Activated naive CD4-positive, alpha-beta T cell treated with Interleukin-2 at 50 U/mL for 16 hours (primary cell): ENCODE data around the gene PRKAG2.

Source experiments
- DNase-seq: peaks from one replicate; pipeline ENCODE4 v3.0.0-alpha.2; 2020

Gene PRKAG2

GRCh38 chr7:151719897-151720242 is 157.0 kb downstream of the PRKAG2 start:
- DNase-seq: no peak

DNA sequence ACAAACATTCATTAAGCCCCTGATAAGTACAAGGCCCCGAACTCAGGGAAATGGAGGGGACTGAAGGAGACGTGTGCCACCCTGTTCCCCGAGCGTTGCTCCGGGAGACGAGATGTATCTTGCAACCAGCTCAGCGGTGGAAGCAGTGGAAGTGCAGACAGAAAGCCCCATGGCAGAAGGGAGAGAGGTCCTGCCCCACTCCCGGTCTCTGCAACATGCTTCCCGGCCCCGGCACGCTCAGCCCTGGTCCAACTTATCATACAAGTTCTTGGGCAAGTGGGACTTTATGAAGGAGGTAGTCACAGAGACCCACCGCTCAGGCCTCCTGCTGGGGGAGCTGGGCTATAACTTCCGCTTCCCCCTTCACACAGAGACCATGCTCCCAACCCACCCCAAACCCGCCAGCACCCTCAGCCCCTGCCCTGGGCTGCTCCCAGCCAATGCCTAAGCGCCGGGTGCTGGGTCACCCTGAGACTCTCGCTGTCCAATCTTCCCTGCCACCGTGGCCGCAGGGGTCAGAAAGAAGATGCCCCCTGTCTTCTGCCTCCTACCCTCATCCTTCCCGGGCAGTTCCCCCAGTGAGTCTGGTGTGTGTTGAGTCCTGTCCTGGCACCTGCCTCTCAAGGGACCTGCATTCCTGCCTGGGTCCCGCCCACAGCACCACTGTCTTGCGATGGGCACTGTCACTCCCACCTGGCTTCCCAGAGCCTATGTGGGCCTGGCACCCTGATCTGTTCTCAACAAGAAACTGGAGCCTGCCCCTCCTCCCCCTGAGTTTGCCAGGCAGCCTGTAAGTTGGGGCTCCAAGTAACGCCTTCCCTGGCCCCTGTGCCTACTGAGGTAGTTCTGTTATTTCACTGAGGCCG is 157.7 kb downstream of the PRKAG2 start:
- DNase-seq: no peak

- DNase-seq: no peak
Observed at GRCh38 chr7:151717918-151718317, 159.0 kb downstream of the PRKAG2 start.

DNA sequence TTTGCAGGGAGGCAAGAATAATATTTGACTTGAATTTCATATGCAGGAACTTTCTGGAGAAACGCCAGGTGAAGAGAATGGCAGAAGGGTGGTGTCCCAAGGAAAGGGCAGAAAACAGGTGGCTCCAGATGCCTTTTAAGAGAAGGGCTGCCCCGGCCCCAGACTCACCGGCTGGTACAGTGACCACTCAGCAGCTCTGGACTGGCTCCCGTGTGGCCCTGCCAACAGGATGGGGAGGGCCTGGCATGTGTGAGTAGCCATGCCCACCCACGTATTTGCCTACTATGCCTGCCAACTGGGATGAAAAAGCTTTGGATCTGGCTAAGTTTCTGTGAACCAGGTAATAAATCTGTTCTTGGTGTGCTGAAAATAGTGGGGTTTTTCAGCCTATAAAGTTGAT is 159.5 kb downstream of the PRKAG2 start:
- DNase-seq: no peak

DNA sequence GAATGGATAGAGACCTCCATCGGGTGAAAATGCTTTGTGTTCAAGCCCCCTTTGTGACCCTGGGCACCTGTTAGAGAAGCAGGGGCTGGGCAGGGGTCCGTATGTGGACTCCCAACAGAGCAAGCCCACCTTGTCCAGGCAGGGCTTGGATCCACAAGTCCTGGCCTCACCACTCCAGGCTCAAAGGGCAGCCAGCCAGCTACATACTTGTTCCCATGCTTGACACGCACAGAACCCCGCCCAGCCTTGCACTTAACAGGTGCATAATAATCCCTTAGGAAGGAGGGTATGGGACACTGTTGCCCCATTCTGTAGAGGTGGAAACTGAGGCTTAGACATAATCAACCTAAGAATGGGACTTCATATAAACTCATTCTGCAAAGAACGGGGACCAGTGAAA is 160.6 kb downstream of the PRKAG2 start:
- no peak for DNase-seq

- DNase-seq: no peak
Observed at GRCh38 chr7:151715666-151716315, 161.1 kb downstream of the PRKAG2 start.

GRCh38 chr7:151714201-151714600 is 162.7 kb downstream of the PRKAG2 start:
- no peak for DNase-seq

- no peak for DNase-seq
Observed at GRCh38 chr7:151712810-151713125, 164.1 kb downstream of the PRKAG2 start.

DNA sequence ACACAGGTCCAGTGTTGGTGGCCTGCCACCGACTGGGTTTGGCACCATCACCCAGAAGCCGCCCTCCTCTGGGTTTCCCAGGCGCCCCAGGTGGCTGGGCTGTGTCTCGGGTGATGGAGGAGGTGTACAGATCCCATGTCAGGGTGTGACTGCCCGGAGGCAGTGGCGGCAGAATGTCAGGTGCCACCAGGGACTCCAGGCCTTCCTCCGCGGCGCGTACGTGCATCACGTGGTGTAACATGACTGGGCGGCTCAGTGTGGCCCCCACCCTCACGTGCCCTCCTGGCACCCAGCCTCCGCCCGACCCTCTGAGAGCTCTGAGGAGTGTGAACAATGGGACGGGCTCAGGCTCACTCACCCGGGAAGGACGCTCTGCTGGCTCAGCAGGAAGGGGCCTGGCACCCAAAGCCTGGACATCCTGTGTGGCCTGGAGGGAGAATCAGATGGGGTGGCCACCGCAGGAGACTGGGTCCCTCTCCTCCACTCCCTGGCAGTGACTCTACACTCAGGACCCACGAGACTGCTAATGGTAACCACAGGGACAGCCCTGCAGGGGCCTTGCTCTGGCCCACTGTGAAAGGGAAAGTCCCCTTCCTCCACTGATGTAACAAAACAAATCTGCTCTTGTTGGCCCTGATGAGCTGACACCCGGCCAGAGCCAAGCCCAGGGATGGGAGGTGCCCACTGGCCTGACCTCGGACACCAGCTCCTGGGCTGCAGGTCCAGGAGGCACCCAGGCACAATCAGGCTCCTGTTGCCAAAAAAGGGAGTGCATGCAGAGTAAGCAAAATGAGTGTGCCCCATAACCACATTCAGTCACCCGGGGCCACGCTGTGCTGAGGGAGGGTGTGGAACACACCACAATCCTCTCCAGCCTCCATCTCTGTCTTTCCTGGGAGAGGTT is 164.8 kb downstream of the PRKAG2 start:
- DNase-seq: no peak

GRCh38 chr7:151711435-151711872 is 165.5 kb downstream of the PRKAG2 start:
- no peak for DNase-seq

DNA sequence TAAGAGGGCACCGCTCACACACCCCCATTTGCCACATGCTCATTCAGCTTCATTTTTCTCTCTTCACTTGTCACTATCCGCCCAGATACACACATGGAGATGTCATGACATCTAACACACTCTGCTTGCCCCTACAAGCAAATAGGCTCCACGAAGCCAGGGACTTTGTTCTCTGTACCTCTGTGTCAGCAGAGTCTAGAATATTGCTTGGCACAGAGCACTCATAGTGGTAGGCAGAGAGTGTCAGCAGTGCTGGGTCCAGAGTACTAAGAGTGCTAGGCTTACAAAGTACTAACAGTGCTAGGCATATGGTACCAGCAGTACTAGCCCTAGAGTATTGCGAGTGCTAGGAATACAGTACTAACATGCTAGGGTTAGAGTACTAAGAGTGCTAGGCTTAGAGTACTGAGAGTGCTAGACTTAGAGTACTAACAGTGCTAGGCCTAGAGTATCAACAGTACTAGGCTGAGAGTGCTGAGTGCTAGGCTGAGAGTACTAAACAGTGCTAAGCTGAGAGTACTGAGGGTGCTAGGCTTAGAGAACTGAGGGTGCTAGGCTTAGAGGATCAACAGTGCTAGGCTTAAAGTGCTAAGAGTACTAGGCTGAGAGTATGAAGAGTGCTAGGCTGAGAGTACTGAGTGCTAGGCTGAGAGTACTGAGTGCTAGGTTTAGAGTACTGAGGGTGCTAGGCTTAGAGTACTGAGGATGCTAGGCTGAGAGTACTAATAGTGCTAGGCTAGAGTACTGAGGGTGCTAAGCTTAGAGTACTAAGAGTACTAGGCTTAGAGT is 166.1 kb downstream of the PRKAG2 start:
- DNase-seq: no peak

GRCh38 chr7:151710121-151710640 is 166.7 kb downstream of the PRKAG2 start:
- DNase-seq: no peak

DNA sequence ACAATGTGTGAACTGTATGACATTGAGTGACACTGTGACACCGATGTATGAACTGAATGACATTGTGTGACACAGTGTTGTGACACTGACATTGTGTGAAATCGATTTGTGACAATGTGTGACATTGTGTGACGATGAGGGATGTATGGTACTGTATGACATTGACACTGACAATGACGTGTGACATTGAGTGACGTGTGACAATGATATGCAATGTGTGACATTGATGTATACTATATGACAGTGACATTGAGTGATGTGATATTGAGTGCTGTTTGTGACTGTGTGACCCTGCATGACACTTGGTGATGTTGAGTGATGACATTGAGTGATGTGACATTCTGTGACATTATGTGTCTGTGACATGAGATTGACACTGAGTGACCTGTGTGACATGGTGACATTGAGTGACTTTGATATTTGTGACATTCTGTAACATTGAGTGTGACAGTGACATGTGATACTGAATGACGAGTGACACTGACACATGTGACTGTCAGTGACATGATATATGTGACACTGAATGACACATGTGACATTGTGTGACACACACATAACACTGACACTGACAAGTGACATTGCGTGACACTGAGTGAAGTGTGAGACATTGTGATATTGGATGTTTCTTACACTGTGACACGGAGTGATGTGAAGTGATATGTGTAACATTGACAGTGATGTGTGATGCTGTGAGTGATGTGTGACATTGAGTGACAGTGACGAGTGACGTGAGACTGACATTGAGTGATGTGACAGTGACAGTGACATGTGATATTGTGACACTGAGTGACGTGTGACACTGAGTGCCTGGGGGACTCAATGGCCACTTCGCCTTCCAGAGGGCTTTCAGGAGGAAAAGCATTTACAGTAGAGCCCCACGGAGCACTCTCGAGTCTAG is 167.5 kb downstream of the PRKAG2 start:
- no peak for DNase-seq

DNA sequence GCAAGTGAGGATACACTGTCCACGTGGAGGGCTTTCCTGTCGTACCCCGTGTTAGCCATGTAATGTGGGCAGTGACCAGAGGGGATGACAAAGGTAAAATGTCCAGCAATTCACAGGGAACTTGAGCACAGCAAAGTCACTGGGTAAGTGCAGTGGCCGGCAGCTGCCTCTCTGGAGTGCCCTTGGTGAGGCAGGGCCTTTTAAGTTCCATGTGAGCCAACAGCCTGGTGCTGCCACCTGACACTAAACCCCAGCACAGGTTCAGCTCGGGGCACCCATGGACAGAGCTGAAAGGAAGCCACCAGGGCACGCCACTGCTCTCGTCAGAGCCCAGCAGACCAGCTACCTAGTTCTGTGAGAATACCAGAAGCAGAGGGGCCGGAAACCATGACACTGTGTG is 168.3 kb downstream of the PRKAG2 start:
- DNase-seq: no peak

DNA sequence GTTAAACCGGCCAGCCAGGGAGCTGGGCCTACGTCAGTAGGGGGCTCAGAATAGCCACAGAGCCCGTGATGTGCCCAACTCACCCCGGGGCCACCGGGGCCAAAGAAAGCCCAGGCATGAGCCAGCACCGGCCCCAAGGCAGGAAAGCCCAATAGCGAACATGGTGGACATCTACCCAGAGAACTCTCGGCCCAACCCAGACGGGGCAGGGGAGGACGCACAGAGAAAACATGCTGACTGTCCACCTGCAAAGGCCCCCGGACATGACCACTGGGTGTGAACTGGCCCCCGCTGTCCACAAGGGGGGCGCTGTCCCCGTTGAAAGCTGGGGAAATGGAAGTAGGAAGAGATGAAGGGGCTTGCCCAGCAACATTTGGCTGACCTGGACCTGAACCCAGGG is 169.2 kb downstream of the PRKAG2 start:
- DNase-seq: no peak

- no peak for DNase-seq
Observed at GRCh38 chr7:151707105-151707469, 169.8 kb downstream of the PRKAG2 start.

DNA sequence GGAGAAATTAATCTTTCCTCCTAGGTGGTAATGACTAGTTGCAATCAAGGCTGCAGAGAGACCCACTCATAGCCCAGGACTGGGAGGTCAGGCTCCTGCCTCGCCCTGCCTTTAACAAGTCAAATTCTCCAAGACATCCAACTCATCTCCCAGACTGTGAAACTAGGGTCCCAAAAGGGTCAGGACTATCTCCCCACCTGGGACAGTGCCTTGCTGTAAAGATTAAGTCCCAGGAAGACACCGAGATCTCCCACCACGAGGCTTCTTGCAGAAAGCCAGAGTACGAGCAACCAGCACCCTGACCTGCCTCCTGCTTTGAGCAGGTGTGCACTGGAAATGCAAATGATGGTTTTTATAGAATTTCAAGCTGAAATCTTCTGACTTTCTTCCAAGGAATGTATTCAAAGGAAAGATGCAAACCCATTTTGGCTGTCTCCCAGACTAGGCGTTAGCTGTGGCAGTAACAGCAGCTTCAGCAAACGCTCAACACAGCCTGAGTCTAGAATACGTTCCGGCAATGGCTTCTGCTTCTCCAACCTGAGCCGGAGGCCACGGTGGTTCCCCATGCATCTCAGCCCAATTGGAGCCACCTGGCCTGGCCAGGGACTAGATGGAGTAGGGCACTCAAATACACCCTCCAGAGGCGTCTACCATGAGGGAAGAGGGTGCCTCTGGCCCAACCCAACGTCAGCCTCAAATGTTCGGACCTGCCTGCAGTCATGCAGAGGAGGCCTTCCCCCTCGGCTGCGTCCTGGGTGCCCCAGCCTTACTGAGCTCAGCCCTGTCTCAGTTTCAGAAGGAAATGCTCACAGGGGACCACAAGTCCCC is 170.4 kb downstream of the PRKAG2 start:
- DNase-seq: no peak

DNA sequence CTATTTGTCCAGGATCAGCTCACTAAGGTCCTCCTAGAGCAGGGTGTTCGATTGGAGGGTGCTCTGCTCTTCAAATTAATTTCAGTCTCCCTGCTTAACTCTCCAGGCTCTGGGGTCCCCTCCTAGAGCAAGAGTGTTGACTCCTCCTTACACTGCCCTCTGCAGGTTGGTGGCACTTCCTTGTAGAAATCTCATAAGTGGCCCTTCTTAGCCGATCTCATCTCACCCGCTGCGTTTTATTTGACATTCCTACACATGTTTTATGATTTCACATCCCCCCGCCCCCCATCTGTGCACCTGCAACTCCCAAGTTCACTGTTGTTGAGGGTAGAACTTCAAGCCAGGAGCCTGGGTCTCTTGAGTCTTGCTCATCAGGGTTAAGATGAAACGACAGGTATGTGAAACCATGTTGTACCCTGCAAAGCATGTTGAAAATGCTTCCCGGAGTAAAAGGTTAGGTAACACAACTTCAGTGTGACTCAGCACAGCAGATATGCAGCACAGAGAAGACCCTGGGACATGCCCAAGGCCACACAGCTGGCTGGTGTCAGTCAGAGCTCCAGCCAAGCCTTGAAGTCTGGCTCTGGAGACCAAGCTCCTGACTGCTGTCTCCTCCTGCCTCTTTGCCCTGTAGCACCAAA is 171.2 kb downstream of the PRKAG2 start:
- DNase-seq: no peak

DNA sequence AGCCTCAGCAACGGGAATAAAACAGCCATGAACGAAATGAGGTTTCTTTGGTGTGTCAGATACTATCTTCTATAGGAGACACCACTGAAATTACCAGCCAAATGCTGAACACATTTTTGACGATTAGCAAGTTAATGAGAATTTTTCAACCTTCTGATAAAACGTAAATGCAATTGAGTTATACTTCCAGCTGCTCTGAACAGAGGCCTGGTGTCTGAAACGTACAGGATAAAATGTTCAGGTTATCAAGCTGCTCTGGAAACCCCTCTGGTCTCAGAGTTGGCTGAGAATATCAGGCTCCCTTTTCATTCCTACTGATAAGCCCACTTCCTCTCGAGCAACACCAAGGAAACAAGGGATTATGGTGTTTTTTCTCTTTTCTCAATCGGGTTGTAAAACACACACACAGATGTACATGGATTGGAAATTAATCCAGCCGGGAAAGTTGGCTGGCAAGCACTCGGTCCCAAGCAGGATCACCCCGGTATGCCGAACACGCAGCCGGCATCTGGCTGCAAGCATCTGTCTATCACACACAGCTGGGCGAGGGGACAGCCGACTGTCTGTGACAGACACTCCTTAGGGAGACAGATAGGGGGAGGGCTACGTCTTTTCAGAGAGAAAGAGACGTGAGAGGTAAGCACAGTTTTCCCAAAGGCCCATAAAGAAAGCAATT is 171.8 kb downstream of the PRKAG2 start:
- no peak for DNase-seq
